ENCODE results near the gene DCHS1.

The DCHS1 gene

DNA sequence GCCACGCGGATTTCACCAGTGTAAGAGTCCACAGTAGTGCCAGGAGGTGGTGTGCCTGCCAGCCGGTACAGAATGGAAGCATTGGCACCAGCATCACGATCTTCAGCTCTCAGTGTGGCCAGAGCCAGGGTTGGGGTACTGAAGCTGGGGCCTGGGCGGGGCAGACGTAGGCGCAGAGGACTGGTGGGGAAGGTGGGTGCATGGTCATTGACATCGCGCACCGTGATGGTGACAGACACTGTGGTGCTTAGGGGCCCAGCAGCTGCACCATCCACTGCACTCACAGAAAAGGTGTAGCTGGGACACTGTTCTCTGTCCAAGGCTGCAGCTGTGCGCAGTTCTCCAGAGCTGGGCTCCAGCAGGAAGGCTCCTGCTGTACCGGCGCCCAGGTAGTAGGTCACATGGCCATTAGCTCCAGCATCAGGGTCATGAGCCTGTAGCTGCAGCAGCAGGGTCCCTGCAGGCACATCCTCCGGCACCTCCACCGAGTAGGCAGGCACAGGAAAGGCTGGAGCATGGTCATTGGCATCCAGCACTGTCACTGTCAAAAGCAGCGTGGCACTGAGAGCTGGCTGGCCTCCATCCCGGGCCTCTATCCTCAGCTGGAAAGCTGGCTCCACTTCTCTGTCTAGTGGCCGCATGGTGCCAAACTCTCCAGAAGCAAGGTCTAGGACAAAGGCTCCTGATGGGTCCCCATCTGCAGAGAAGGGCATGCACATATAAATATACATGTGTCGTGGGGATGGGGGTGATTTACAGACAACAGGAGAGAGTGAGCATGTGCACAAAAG is 28.4 kb downstream of the DCHS1 start:
- DNase-seq = no peak

DNA sequence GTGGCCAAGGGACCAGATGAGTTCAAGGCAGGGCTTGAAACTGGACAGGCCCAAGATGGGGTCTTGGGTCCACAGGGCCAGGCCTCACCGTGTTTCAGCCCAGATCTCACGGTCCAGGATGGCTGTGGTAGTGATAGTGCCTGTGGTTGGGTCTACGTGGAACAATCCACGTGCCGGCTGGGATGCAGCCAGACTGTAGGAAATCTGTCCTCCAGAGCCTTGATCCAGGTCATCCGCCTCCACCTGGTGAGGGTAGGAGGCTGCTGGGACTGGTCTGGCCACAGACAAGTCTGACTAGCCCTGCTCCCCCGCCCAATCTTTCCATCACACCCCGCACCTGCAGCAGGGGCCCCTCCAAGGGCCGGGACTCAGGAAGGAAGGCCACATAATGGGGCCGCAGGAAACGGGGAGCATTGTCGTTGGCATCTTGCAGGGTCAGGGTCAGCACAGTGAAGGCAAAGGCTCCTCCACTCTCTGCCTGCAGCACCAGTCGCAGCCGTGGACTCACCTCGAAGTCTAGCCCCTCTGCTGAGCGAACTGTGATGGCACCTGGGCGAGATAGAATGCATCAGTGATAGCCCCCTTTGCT is 29.7 kb downstream of the DCHS1 start:
- DNase-seq = no peak

GRCh38 chr11:6625156-6625831 is 30.3 kb downstream of the DCHS1 start:
- no peak for DNase-seq

DNA sequence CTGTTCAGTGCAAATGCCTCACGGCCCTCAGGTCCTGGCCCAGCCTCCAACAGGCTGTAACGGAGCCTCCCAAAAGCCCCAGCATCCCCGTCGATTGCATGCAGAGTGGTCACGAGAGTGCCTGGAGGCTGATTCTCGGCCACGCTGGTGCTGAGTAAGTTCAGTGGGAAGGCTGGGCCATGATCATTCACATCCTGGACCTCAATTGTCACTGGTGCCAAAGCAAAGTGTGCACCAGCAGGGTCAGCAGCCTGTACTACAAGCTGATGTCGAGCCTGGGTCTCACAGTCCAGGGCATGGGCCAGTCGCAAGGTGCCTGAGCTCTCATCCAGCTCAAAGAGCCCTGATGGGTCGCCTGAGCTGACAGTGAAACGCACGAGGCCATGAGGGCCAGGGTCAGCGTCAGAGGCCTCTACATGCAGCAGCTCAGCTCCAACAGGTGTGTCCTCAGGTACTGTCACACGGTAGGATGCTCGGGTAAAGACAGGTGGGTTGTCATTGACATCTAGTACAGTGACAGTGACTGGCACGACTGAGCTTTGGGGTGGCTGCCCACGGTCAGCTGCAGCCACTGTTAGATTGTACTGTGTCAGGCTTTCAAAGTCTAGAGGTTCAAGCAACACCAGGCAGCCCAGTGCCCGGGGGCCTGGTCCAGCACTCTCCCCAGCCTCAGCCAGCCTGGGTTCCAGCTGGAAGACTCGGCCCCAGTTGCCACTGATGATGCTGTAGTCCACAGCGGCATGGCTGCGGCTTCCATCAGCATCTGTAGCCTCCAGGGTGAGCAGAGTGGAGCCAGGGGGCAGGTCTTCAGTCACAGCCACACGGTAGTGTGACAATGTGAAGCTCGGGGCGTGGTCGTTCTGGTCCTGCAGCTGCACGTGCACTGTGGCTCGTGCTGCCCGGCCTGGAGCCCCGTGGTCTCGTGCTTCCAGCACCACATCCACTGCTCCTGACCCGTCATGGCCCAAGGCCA is 31.9 kb downstream of the DCHS1 start:
- DNase-seq = no peak

- peak; percentile 71 for DNase-seq
These were observed 33.1 kb downstream of the DCHS1 start for GRCh38 chr11:6622261-6623171.

GRCh38 chr11:6621711-6622211 is 33.8 kb downstream of the DCHS1 start:
- no peak for DNase-seq

DNA sequence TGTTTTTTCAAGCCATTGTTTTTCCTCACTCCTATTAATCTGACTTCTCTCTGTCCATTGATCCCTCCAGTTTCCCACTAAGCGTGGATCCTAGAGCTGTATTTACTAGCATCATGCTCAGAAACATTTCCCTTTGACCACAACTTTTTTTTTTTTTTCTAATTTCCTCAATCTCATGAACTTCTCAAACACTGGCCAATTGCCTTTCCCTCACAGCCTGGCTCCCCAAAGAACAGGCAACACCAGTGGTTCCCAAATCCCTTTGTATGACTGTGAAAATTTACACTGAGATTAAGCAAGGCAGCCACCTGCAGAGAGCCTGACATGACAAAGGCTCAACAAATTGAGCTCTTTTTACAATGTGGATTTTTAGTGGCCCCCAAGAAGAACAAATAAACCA is 35.0 kb downstream of the DCHS1 start:
- DNase-seq = peak; percentile 47

- peak; percentile 93 for DNase-seq
These were observed 36.4 kb downstream of the DCHS1 start, which contains the start of gene TPP1 for GRCh38 chr11:6619004-6619745. TPP1 (minus strand) TSS chr11:6619422; CDS start chr11:6619400, 22 bp downstream.

- DNase-seq = no peak
These were observed 37.2 kb downstream of the DCHS1 start for GRCh38 chr11:6618117-6619003.

GRCh38 chr11:6617315-6617781 is 38.3 kb downstream of the DCHS1 start:
- no peak for DNase-seq

- DNase-seq = no peak
These were observed 38.9 kb downstream of the DCHS1 start for GRCh38 chr11:6616596-6617250.

- DNase-seq = no peak
These were observed 39.6 kb downstream of the DCHS1 start for GRCh38 chr11:6615882-6616585.

GRCh38 chr11:6615046-6615445 is 40.6 kb downstream of the DCHS1 start:
- no peak for DNase-seq

GRCh38 chr11:6614446-6614845 is 41.2 kb downstream of the DCHS1 start:
- no peak for DNase-seq

GRCh38 chr11:6613496-6613895 is 42.1 kb downstream of the DCHS1 start:
- no peak for DNase-seq

- peak; percentile 96 for DNase-seq
These were observed 43.2 kb downstream of the DCHS1 start, which contains the start of gene TAF10 for GRCh38 chr11:6612213-6613041. TAF10 (minus strand) TSS chr11:6612216; CDS start chr11:6612189, 27 bp downstream.

DNA sequence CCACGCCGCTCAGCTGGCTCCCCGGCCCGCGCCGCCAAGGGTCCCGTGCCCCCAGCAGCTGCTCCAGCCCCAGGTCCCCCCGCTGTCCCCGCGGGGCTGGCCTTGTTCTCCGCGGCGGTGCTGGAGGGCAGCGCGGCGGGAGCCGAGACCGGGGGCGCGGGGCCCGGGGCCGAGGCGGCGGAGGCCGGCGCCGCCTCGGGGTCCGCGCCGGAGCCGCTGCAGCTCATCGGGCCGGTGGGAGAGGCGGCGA is 43.7 kb downstream of the DCHS1 start:
- DNase-seq = no peak
